Measurements from ENCODE around the gene PGBD2.
A peak's percentile ranks its signal among the peaks of the same experiment; 100 is the strongest.
"Not testable (repeated sequence)": the region's sequence is repeated elsewhere in the genome, so short reads cannot be mapped to it uniquely, and the experiment has no call there.

PGBD2 gene

DNA sequence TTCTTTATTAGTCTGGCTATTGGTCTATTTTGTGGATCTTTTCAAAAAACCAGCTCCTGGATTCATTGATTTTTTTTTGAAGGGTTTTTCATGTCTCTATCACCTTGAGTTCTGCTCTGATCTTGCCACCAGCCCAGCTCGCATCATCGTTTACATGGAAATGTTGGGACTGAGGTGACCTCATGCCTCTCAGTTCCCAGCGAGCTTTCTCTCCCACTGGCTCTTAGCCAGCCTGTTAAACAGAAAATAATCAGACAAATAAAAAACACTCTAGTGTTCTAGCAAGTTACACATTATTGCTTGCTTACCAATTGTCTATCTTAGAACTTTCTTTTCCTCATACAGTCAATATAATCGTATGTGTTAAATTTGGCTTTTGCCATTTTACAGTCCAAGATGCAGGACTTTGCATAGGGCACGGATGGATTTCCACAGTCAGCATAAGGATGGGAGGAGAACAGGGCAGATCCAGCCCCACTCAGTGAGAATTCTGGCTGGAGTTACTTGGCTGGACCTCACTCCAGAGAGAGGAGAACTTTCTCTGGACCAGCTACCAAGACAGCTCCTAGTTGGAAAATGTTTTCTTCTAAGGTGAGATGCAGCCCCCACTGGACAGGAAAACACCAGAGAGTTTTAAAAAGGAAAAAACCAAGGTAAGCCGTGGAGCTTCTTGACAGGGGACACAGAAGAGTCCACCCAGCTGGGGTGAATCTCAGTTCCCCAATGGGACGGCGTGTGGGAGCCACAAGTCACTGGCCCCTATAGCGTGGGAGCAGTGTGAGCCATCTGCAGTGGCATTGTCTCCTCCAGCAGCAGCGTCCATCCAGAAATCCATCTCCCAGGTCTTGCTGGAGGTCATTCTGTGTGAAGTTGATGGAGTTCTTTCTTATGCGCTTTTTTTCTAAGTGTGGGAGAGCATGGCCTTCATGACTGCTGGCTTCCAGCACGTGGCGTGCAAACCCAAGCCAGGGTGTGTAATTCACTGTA, 17.6 kb downstream of the PGBD2 start:
- TF ChIP-seq, protein P1, sequence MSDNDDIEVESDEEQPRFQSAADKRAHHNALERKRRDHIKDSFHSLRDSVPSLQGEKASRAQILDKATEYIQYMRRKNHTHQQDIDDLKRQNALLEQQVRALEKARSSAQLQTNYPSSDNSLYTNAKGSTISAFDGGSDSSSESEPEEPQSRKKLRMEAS (IDR thresholded peaks at IDR 0.05; ENCODE audit: low read depth, low read length) = no peak
- TF ChIP-seq MYC (IDR thresholded peaks at IDR 0.05; ENCODE audit: low read depth, low read length) = no peak
- TF ChIP-seq POLR2A (IDR thresholded peaks at IDR 0.05; ENCODE audit: extremely low read depth, insufficient read length) = no peak
- TF ChIP-seq, protein P2, sequence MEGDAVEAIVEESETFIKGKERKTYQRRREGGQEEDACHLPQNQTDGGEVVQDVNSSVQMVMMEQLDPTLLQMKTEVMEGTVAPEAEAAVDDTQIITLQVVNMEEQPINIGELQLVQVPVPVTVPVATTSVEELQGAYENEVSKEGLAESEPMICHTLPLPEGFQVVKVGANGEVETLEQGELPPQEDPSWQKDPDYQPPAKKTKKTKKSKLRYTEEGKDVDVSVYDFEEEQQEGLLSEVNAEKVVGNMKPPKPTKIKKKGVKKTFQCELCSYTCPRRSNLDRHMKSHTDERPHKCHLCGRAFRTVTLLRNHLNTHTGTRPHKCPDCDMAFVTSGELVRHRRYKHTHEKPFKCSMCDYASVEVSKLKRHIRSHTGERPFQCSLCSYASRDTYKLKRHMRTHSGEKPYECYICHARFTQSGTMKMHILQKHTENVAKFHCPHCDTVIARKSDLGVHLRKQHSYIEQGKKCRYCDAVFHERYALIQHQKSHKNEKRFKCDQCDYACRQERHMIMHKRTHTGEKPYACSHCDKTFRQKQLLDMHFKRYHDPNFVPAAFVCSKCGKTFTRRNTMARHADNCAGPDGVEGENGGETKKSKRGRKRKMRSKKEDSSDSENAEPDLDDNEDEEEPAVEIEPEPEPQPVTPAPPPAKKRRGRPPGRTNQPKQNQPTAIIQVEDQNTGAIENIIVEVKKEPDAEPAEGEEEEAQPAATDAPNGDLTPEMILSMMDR (IDR thresholded peaks at IDR 0.05; ENCODE audit: low read depth, low read length) = no peak
- H3K4me3 ChIP-seq (ENCODE audit: low read depth, low read length) = no peak overlapping the region
- DNase-seq (ENCODE audit: low read depth) = no peak

DNA sequence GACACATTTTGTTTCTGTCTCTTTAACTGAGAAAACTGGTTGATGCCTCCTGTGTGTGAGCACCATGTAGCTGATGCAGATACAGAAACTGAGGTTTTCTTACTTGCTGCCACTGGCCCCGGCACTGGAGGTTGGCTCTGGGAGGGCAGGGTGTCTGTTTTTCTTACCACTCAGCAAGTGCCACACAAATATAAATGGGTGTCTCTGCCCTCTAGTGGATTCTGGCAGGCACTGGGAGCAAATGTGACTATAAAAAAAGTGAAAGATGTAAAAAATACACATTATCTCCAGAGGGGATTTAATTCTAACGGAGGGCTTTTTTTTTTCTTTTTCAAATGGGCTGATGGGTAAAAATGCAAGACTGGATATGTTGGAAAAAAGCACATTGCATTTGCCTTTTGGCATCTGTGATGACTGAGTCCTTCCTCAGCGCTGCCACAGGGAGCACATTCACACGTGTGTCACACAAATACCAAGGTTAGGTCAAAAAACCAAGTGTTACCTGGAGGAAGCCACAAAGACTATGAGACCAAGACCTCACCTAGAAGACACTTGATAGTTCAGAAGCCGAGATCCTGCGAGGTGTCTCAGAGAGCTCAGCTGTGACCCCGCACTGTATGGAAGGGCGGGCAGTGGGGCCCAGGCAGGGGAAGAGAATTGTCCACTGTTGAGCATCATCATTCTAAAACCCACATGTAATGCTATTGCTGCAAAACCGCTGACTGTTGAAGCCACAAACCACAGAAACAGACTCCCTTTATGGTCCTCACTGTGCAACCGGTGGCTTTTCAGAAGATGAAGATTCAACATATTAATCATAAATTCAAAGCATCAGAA, 18.9 kb downstream of the PGBD2 start:
- DNase-seq (ENCODE audit: low read depth) = peak; percentile 89
- TF ChIP-seq POLR2A (IDR thresholded peaks at IDR 0.05; ENCODE audit: extremely low read depth, insufficient read length) (no peak), MYC (IDR thresholded peaks at IDR 0.05; ENCODE audit: low read depth, low read length) (peak; percentile 68)
- TF ChIP-seq, protein P1 (IDR thresholded peaks at IDR 0.05; ENCODE audit: low read depth, low read length) = peak; percentile 63
- TF ChIP-seq, protein P2 (IDR thresholded peaks at IDR 0.05; ENCODE audit: low read depth, low read length) = peak; percentile 69
- peak overlapping the region; percentile 51 for H3K4me3 ChIP-seq (ENCODE audit: low read depth, low read length)

DNA sequence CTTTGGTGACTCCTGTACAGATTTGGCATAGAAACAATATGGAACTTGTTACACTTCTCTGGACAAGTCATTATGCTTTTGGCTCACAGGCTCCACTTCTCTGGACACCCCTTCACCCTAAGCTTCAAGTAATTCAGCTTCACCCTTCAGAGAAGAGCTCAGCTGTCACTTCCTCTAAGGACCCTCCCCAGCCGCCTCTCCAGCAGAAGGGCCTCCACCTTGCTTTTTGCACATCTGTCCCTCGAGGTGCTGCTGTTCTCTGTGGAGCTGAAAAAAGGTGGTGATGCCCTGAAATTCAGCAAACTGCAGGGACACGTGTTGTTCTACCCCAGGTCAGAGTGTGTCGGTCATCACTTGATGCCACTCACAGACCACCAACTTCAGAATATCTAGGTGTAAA, 19.8 kb downstream of the PGBD2 start:
- not testable (repeated sequence) for H3K4me3 ChIP-seq (ENCODE audit: low read depth, low read length)
- DNase-seq (ENCODE audit: low read depth) = peak; percentile 65

DNA sequence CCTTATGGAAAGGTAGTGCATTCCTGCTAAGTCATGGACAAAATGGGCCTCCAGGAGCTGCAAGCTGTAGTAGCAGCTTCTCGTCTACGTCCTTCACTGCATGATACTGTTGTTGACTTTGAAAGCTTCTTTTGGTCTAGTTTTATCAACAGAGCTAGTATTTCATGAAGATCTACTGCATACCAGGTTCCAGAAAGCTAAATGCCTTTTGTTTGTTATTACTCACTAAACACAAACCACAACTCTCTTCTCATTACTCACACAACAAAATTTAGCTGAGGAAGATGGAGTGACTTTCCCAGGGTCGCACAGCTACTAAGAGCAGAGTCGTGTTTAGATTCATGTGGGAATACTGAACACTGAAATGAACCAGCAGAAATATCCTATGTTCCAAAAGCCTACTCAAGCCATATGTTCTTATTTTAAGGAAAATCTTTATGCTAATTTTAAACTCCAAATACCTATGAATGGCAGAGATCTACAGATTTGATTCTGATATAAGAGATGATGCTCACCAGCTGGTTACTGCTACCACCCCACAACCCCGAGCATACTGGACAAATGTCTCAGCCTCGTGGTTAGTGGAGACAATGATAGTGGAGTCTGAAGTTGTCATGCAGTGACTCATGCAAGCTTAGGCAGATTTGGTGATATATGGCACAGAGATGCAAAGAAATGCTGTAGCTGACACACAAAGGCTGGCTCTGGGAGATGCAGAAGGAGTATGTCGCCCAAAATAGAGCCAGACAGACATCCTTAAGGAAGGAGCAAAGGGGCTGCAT, 20.6 kb downstream of the PGBD2 start:
- TF ChIP-seq, protein P2 (IDR thresholded peaks at IDR 0.05; ENCODE audit: low read depth, low read length) = no peak
- TF ChIP-seq POLR2A (IDR thresholded peaks at IDR 0.05; ENCODE audit: extremely low read depth, insufficient read length) = no peak
- no peak for TF ChIP-seq MYC (IDR thresholded peaks at IDR 0.05; ENCODE audit: low read depth, low read length)
- TF ChIP-seq, protein P1 (IDR thresholded peaks at IDR 0.05; ENCODE audit: low read depth, low read length) = no peak
- peak; percentile 65 for DNase-seq (ENCODE audit: low read depth)
- H3K4me3 ChIP-seq (ENCODE audit: low read depth, low read length) = no peak overlapping the region

DNA sequence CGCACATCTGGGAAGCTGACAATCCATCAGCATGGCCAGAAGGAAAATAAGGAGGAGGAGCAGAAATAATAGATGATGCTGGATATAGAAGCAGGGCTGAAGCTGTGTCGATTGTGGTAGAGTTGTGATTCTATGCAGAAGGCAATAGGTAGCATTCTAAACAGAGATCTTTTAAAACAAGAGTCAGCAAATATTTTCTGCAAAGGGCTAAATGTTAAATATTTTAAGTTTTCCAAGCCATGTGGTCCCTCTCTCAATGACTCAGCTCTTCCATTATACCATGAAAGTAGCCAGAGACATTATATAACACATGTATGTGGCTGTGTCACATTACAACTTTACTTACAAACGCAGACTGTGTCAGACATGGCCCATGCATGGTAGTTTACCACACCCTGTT, 21.2 kb downstream of the PGBD2 start:
- DNase-seq (ENCODE audit: low read depth) = not testable (repeated sequence)

DNA sequence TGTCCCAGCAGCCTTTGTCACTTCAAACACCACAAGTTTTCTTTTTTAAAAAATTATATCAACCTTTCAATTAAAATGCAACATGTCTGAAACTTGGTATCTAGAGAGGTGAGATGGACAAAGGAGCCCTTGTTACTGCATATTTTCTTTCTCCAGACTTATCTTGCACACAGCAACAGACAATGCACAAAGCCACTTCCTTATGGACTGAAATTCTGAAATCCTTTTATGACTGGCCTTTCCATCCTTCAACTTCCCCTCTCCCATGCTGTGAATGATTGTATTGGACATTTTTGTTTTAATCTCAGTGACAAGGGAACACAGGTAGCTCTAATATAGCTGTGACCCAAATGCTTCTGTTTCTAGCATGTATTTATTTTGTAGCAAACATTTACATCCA, 22.1 kb downstream of the PGBD2 start:
- peak; percentile 47 for DNase-seq (ENCODE audit: low read depth)
- not testable (repeated sequence) for H3K4me3 ChIP-seq (ENCODE audit: low read depth, low read length)

More for the DNA sequence above, 21.2 kb downstream of the PGBD2 start:
- not testable (repeated sequence) for H3K4me3 ChIP-seq (ENCODE audit: low read depth, low read length)

DNA sequence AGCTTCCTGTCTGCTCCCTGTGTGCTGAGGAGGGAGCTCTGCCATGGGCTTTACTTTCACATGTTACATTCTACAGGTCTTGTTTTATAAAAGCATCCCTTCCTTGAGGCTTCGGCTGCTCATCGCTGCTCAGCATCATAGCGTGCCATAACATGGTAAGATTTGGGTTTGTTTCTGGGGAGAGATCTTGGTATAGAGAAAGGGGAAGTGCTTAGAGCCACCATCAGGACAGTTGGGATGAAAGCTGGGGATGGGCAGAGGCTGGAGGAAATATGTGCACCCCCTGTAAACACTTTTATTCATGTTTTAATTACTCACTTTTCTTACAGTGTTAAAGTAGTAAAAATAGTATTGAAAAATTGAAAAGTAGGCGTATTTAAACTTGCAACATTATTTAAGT, 24.0 kb downstream of the PGBD2 start:
- peak; percentile 32 for DNase-seq (ENCODE audit: low read depth)
- not testable (repeated sequence) for H3K4me3 ChIP-seq (ENCODE audit: low read depth, low read length)

DNA sequence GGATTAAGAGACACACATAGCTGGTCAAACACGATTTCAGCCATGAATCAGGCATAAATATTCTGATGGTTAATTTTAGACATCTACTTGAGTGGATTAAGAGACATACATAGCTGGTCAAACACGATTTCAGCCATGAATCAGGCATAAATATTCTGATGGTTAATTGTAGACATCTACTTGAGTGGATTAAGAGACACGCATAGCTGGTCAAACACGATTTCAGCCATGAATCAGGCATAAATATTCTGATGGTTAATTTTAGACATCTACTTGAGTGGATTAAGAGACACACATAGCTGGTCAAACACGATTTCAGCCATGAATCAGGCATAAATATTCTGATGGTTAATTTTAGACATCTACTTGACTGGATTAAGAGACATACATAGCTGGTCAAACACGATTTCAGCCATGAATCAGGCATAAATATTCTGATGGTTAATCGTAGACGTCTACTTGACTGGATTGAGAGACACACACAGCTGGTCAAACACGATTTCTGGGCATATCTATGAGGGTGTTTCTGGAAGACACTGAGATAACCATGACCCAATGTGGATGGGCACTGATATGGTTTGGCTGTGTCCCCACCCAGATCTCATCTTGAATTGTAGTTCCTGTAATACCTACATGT, 32.3 kb downstream of the PGBD2 start:
- not testable (repeated sequence) for H3K4me3 ChIP-seq (ENCODE audit: low read depth, low read length); DNase-seq (ENCODE audit: low read depth)

DNA sequence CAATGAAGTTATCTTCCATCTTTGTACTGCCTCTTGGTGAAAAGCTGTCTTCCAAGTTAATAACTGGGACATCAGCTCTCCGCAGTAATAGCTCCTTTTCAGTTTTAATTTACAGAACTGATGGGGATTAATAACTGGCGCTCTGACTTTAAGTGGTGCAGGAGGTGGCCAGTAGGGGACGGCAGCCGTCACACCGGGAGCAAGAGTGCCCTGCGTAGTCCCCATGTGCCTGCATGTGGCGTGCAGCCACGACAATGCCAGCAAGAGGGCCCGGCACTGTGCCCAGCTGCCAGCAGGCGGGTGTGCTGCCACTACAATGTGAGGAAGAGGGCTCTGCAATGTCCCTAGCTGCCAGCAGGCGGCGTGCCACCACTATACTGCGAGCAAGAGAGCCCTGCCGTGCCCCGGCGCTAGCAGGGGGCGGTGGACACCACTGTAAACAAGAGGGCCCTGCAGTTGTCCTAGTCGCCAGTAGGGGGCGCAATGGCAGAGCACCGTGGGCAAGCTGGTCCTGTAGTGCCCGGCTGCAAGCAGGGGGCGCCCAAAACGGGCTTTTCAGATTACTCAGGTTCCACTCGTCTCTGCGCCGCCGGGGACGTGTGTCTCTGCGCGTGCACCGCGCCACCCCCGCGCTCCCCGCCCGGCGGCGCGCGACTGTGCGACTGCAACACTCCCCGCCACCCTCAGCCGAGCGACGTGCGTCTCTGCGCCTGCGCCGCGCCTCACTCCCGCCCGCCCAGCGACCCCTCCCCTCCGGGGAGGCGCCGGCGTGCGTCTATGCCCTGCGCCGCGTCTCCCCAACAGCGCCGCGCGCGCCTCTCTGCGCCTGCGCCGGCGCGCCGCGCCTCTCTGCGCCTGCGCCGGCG, 38.3 kb downstream of the PGBD2 start:
- not testable (repeated sequence) for H3K4me3 ChIP-seq (ENCODE audit: low read depth, low read length); DNase-seq (ENCODE audit: low read depth)

DNA sequence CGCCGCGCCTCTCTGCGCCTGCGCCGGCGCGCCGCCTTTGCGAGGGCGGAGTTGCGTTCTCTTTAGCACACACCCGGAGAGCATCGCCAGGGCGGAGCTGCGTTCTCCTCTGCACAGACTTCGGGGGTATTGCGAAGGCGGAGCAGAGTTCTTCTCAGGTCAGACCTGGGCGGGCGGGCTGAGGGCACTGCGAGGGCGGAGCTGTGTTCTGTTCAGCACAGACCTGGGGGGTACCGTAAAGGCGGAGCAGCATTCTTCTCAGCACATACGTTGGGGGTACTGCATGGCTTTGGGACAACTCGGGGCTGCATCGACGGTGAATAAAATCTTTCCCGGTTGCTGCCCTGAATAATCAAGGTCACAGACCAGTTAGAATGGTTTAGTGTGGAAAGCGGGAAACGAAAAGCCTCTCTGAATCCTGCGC, 39.0 kb downstream of the PGBD2 start:
- not testable (repeated sequence) for DNase-seq (ENCODE audit: low read depth); H3K4me3 ChIP-seq (ENCODE audit: low read depth, low read length)

DNA sequence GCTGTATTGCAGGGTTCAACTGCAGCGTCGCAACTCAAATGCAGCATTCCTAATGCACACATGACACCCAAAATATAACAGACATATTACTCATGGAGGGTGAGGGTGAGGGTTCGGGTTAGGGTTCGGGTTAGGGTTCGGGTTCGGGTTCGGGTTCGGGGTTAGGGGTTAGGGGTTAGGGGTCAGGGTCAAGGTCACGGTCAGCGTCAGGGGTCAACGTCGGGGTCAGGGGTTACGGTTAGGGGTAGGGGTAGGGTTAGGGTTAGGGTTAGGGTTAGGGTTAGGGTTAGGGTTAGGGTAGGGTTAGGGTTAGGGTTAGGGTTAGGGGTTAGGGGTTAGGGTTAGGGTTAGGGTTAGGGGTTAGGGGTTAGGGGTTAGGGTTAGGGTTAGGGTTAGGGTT, 39.4 kb downstream of the PGBD2 start:
- H3K4me3 ChIP-seq (ENCODE audit: low read depth, low read length) = not testable (repeated sequence)
- peak; percentile 57 for DNase-seq (ENCODE audit: low read depth)
